K562 (cell line): Measurements from ENCODE around the gene SLC1A7. TPM values are rescaled to one million over a fixed set of nuclear protein-coding genes. Genes with fewer than 3 reads are reported as not detected.

ENCODE experiments used
- EZH2 ChIP-seq: IDR thresholded peaks from 2 replicates; pipeline ENCODE4 v1.6.1; 2012; ENCODE audit warnings: low read depth, mild to moderate bottlenecking, inconsistent platforms, low read length, borderline replicate concordance
- FOXK1 ChIP-seq: sonication (generic); formaldehyde crosslinking; IDR thresholded peaks from 2 replicates; pipeline ENCODE4 v1.8.0; 2022; ENCODE audit warnings: missing genetic modification reagents, mild to moderate bottlenecking, borderline replicate concordance
- HDAC3 ChIP-seq: fragments of 450-650 bp; IDR thresholded peaks from 2 replicates; pipeline ENCODE4 v1.6.1; 2018; ENCODE audit warnings: borderline replicate concordance, mild to moderate bottlenecking, moderate library complexity; ENCODE audit not compliant: partially characterized antibody
- HOXB6 ChIP-seq: fragments of 250-450 bp; sonication (Bioruptor Pico); IDR thresholded peaks from 2 replicates; pipeline ENCODE4 v1.5.1; 2022; ENCODE audit warnings: mild to moderate bottlenecking, borderline replicate concordance
- ID3 ChIP-seq, 2 experiments: fragments of 250-450 bp in 1 of 2; fragments of 450-650 bp in 1 of 2; sonication (Bioruptor Pico) in 1 of 2; IDR thresholded peaks; 2 replicates each; pipeline versions ENCODE4 v1.6.1 to v1.8.0; 2016 to 2021; ENCODE audit warnings: mild to moderate bottlenecking in 2 of 2, moderate library complexity in 2 of 2, missing compliant biosample characterization in 1 of 2, missing genetic modification characterization in 1 of 2
- ILK ChIP-seq: fragments of 450-650 bp; IDR thresholded peaks from 2 replicates; pipeline ENCODE4 v1.6.1; 2016; ENCODE audit warnings: missing genetic modification characterization, low read depth, mild to moderate bottlenecking, missing compliant biosample characterization, moderate library complexity, borderline replicate concordance
- LCOR ChIP-seq: sonication (generic); formaldehyde crosslinking; IDR thresholded peaks from 2 replicates; pipeline ENCODE4 v1.8.0; 2022; ENCODE audit warnings: mild to moderate bottlenecking, missing genetic modification reagents
- MNT ChIP-seq, 2 experiments: fragments of 450-650 bp; conservative IDR thresholded peaks; 2 replicates each; pipeline ENCODE4 v1.6.1; 2017; ENCODE audit warnings: mild to moderate bottlenecking in 2 of 2, moderate library complexity in 2 of 2
- NUFIP1 ChIP-seq: fragments of 450-650 bp; IDR thresholded peaks from 2 replicates; pipeline ENCODE4 v1.6.1; 2018; ENCODE audit not compliant: partially characterized antibody
- SMARCB1 ChIP-seq: IDR thresholded peaks from 2 replicates; pipeline ENCODE4 v1.6.1; 2011; ENCODE audit warnings: improper control_type of control experiment, low read depth; ENCODE audit not compliant: insufficient read length
- SMC3 ChIP-seq: conservative IDR thresholded peaks from 2 replicates; pipeline ENCODE4 v1.6.1; 2011; ENCODE audit warnings: low read depth, low read length, improper control_type of control experiment; ENCODE audit not compliant: insufficient read depth
- TARDBP ChIP-seq: fragments of 450-650 bp; IDR thresholded peaks from 2 replicates; pipeline ENCODE4 v1.6.1; 2016
- ZNF398 ChIP-seq: fragments of 250-450 bp; sonication (Bioruptor Pico); IDR thresholded peaks from 2 replicates; pipeline ENCODE4 v1.8.0; 2021; ENCODE audit warnings: moderate library complexity, mild to moderate bottlenecking, inconsistent platforms
- ZNF41 ChIP-seq: fragments of 250-450 bp; sonication (Bioruptor Pico); conservative IDR thresholded peaks from 2 replicates; pipeline ENCODE4 v1.4.0; 2020; ENCODE audit warnings: mild to moderate bottlenecking
- ZNF431 ChIP-seq: sonication (generic); formaldehyde crosslinking; IDR thresholded peaks from 2 replicates; pipeline ENCODE4 v1.8.0; 2022; ENCODE audit warnings: mild to moderate bottlenecking, missing genetic modification reagents
- ZNF436 ChIP-seq: fragments of 250-450, 450-650 bp; sonication (Bioruptor Pico); formaldehyde crosslinking; IDR thresholded peaks from 2 replicates; pipeline ENCODE4 v1.7.0; 2020; ENCODE audit warnings: mild to moderate bottlenecking
- ZNF75A ChIP-seq: fragments of 450-650 bp; formaldehyde crosslinking; IDR thresholded peaks from 2 replicates; pipeline ENCODE4 v1.4.0; 2020; ENCODE audit warnings: mild to moderate bottlenecking
- polyA plus RNA-seq, 8 experiments: library from polyadenylated mRNA; depleted of rRNA in 4 of 8; stranded (reverse) in 5 of 8; unstranded in 3 of 8; fragments of >200 nt; fragmentation: Nextera tagmentation in 2 of 8; fragmentation: Illumina TruSeq in 1 of 8; extraction: Ambion mirVana in 2 of 8; extraction: Trizol in 1 of 8; gene quantifications; 2 replicates each; pipeline versions ENCODE4 v1.2.1 to v1.2.3, GENCODE V29; 2011 to 2014; ENCODE audit warnings: inconsistent platforms in 1 of 8, missing spikeins in 1 of 8
- total RNA-seq, 7 experiments: library from RNA; depleted of rRNA in 6 of 7; stranded (reverse); fragments of >200 nt in 6 of 7; fragmentation: Illumina TruSeq in 2 of 7; extraction: Trizol in 2 of 7; gene quantifications; 2 replicates each; pipeline versions ENCODE4 v1.2.1 to v1.2.3, GENCODE V29; 2011 to 2021; ENCODE audit warnings: low replicate concordance in 1 of 7
- TF ChIP-seq, protein P1 (sequence below): fragments of 450-650 bp; IDR thresholded peaks from 2 replicates; pipeline ENCODE4 v1.6.1; 2018; ENCODE audit warnings: mild to moderate bottlenecking, low read depth; ENCODE audit not compliant: partially characterized antibody
- TF ChIP-seq, protein P2 (sequence below): sonication (generic); formaldehyde crosslinking; IDR thresholded peaks from 2 replicates; pipeline ENCODE4 v1.8.0; 2022; ENCODE audit warnings: mild to moderate bottlenecking, missing genetic modification reagents

Gene SLC1A7
- total and polyA plus RNA-seq, 9 of the 15 experiments (the other 6 are each of a cell fraction or from before 2014, with no cell fraction given) = 0.07 TPM; not detected in 8

- no peak for TF ChIP-seq ILK (tag)
- TF ChIP-seq, protein P1, sequence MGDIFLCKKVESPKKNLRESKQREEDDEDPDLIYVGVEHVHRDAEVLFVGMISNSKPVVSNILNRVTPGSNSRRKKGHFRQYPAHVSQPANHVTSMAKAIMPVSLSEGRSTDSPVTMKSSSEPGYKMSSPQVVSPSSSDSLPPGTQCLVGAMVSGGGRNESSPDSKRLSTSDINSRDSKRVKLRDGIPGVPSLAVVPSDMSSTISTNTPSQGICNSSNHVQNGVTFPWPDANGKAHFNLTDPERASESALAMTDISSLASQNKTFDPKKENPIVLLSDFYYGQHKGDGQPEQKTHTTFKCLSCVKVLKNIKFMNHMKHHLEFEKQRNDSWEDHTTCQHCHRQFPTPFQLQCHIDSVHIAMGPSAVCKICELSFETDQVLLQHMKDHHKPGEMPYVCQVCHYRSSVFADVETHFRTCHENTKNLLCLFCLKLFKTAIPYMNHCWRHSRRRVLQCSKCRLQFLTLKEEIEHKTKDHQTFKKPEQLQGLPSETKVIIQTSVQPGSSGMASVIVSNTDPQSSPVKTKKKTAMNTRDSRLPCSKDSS = no peak
- TF ChIP-seq SMARCB1 = no peak
- no peak for TF ChIP-seq HDAC3
- no peak for TF ChIP-seq NUFIP1
- TF ChIP-seq LCOR (CRISPR knock-in tag) = peak; percentile 47; the same call in 1 of the 2 replicates
- TF ChIP-seq HOXB6 (CRISPR knock-in tag) = no peak
- TF ChIP-seq, protein P2, sequence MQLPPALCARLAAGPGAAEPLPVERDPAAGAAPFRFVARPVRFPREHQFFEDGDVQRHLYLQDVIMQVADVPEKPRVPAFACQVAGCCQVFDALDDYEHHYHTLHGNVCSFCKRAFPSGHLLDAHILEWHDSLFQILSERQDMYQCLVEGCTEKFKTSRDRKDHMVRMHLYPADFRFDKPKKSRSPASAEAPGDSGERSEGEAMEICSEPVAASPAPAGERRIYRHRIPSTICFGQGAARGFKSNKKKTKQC (CRISPR knock-in tag) = no peak
- no peak for TF ChIP-seq ZNF436 (CRISPR knock-in tag)
- no peak for TF ChIP-seq ZNF75A (CRISPR knock-in tag)
- no peak for TF ChIP-seq ZNF398 (CRISPR knock-in tag)
- no peak for TF ChIP-seq ZNF431 (CRISPR knock-in tag)
- no peak for TF ChIP-seq EZH2
- TF ChIP-seq ID3 (CRISPR knock-in tag; IDR thresholded peaks at IDR 0.05) = no peak
- no peak for TF ChIP-seq ID3 (tag; IDR thresholded peaks at IDR 0.05)
- TF ChIP-seq FOXK1 (CRISPR knock-in tag) = no peak
- TF ChIP-seq TARDBP = no peak
- TF ChIP-seq ZNF41 (CRISPR knock-in tag) = no peak
- TF ChIP-seq MNT (conservative IDR thresholded peaks at IDR 0.05) = peak; percentile 86 to 90
- no peak for TF ChIP-seq SMC3
These were observed 40.9 kb upstream of the SLC1A7 start (continued) for GRCh38 chr1:53183095-53183990.
